Measurements from ENCODE around the gene SRD5A2.
A peak's percentile ranks its signal among the peaks of the same experiment; 100 is the strongest.
"Not testable (repeated sequence)": the region's sequence is repeated elsewhere in the genome, so short reads cannot be mapped to it uniquely, and the experiment has no call there.

Gene SRD5A2

GRCh38 chr2:31489339-31489738 is 91.4 kb downstream of the SRD5A2 start:
- in situ Hi-C loops (cut with HindIII; ENCODE audit: low pct_ligation_motif_present, low pct_unique_long_range_greater_than_20kb, low sequenced_read_pairs): not testable (repeated sequence)

GRCh38 chr2:31483246-31483645 is 97.5 kb downstream of the SRD5A2 start:
- DNase-seq: no peak
- in situ Hi-C loops (cut with HindIII; ENCODE audit: low pct_ligation_motif_present, low pct_unique_long_range_greater_than_20kb, low sequenced_read_pairs): no loop called here

More at GRCh38 chr2:31489339-31489738, 91.4 kb downstream of the SRD5A2 start:
- not testable (repeated sequence) for DNase-seq

- in situ Hi-C loops (cut with HindIII; ENCODE audit: low pct_ligation_motif_present, low pct_unique_long_range_greater_than_20kb, low sequenced_read_pairs): no loop called here
- DNase-seq: no peak
Measured at GRCh38 chr2:31476511-31477180, 104.1 kb downstream of the SRD5A2 start.

- DNase-seq: peak; percentile 19
- in situ Hi-C loops (cut with HindIII; ENCODE audit: low pct_ligation_motif_present, low pct_unique_long_range_greater_than_20kb, low sequenced_read_pairs): no loop called here
Measured at GRCh38 chr2:31475692-31476091, 105.0 kb downstream of the SRD5A2 start.

GRCh38 chr2:31474296-31474695 is 106.4 kb downstream of the SRD5A2 start:
- DNase-seq: no peak

More at GRCh38 chr2:31474296-31474695, 106.4 kb downstream of the SRD5A2 start:
- in situ Hi-C loops (cut with HindIII; ENCODE audit: low pct_ligation_motif_present, low pct_unique_long_range_greater_than_20kb, low sequenced_read_pairs): no loop called here
